ENCODE data around the gene PTPRE. TPM values are rescaled to one million over a fixed set of nuclear protein-coding genes. Genes with fewer than 3 reads are reported as not detected.

PTPRE gene
- total RNA-seq, 1 donor from 2014 or later: 2.6 TPM

DNA sequence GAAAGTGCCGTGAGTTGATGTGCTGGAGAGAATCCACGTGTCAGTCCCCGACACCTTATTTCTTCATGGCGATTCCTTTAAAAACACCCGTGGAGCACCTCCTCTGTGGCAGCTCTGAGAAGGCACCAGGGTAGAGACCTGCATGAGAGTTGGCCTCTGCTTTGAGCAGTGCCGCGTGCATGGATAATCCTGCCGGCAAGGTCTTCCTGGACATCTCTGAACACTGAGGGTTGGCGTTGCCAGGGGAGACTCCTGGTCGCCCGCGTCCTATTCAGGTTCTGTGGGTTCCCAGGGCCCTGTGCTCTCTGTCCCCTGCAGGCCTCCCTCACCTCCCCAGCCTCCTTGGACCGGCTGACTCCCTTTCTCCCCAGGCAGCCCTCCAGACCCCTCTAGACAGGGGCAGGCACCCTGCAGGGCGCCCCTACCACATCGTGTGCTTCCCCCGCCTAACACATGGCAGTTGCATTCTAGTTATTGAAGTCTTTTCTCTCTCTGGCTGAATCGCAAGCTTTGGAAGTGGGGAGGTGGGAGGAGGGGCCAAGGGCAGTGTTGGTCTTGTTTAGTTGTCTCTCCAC is 123.7 kb downstream of the PTPRE start:
- Mint-ChIP-seq H3K27ac (no peak overlapping the region), H3K36me3 (no peaks in the 10 kb centered on the region), H3K27me3 (ENCODE audit: low read depth) (peaks cover 1% of the 10 kb centered on the region), H3K4me1 (peaks cover 7% of the 10 kb centered on the region), H3K4me3 (no peak overlapping the region), H3K9me3 (no peaks in the 10 kb centered on the region)
- TF ChIP-seq, protein P1, sequence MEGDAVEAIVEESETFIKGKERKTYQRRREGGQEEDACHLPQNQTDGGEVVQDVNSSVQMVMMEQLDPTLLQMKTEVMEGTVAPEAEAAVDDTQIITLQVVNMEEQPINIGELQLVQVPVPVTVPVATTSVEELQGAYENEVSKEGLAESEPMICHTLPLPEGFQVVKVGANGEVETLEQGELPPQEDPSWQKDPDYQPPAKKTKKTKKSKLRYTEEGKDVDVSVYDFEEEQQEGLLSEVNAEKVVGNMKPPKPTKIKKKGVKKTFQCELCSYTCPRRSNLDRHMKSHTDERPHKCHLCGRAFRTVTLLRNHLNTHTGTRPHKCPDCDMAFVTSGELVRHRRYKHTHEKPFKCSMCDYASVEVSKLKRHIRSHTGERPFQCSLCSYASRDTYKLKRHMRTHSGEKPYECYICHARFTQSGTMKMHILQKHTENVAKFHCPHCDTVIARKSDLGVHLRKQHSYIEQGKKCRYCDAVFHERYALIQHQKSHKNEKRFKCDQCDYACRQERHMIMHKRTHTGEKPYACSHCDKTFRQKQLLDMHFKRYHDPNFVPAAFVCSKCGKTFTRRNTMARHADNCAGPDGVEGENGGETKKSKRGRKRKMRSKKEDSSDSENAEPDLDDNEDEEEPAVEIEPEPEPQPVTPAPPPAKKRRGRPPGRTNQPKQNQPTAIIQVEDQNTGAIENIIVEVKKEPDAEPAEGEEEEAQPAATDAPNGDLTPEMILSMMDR (IDR thresholded peaks at IDR 0.05; ENCODE audit: unreplicated experiment): no peak
- no peak for DNase-seq (ENCODE audit: low spot score in 2 of 2, unreplicated experiment in 2 of 2)

DNA sequence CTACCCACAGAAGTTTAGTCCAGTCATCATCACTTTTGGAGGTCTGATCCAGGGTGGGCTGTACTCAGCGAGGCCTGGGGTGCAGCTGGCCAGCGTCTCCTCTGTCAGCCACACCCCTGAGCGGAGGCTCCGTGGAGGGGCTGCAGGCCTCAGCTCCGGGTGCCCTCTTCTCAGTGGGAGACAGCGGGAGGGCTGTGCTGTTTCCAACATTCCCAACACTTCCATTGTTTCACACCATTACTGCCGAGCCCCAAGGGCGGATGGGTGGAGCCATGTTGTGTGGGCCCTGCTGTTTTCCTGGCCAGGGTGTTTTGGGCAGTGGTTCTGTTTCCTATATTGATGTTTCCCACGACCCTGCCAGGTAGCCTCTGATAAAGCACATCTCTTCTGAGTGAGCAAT is 124.3 kb downstream of the PTPRE start:
- no peak for DNase-seq (ENCODE audit: low spot score in 2 of 2, unreplicated experiment in 2 of 2)
- peaks cover 5% of the 10 kb centered on the region for H3K27me3 Mint-ChIP-seq (ENCODE audit: low read depth)
- TF ChIP-seq, protein P1 (IDR thresholded peaks at IDR 0.05; ENCODE audit: unreplicated experiment): no peak
- no peaks in the 10 kb centered on the region for H3K9me3 Mint-ChIP-seq
- H3K36me3 Mint-ChIP-seq: no peaks in the 10 kb centered on the region
- peaks cover 5% of the 10 kb centered on the region for H3K4me1 Mint-ChIP-seq
- H3K4me3 Mint-ChIP-seq: no peak overlapping the region
- no peak overlapping the region for H3K27ac Mint-ChIP-seq

DNA sequence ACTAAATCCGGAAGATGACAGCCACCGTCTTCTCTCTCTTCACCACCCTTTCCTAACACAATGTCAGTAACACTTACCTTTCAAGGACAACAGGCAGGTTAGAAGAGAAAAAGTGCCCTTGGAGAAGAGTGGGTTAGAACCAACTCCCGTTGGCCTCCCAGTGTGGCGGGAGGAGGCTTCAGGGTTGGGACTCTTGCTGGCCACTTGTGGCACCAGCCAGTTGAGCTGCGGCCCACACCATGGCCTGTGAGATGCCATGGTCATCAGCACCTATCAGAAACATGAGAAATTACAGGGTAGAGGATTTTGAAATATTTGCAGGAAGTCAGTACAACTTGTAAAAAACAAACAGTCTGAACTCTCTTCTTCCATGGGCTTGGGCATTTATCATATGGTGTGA is 125.6 kb downstream of the PTPRE start:
- Mint-ChIP-seq H3K27ac (no peak overlapping the region), H3K36me3 (no peaks in the 10 kb centered on the region), H3K9me3 (no peaks in the 10 kb centered on the region), H3K4me3 (no peak overlapping the region), H3K4me1 (no peaks in the 10 kb centered on the region), H3K27me3 (ENCODE audit: low read depth) (peaks cover 9% of the 10 kb centered on the region)
- no peak for DNase-seq (ENCODE audit: low spot score in 2 of 2, unreplicated experiment in 2 of 2)
- TF ChIP-seq, protein P1 (IDR thresholded peaks at IDR 0.05; ENCODE audit: unreplicated experiment): no peak

DNA sequence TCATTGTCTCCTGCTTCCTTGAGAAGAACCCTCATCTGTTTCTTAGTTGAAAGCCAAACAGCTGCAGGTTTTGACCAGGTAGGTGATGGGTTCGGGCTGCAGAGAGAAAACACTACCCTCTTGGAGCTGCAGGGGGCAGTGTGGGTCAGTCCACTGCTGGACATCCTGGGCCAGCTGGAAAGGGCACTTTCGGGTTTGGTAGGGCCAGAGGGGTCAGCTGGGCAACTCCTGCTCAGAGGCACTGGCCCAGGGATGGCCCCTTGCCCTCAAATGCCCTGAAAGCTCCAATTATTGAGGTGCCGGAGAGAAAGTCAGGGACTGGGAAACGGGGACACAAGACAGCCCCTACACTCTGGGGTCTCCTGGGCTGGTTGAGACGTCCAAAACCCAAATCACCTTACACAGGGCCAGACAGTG is 128.7 kb downstream of the PTPRE start:
- DNase-seq (ENCODE audit: low spot score in 2 of 2, unreplicated experiment in 2 of 2): no peak
- no peak overlapping the region for H3K4me3 Mint-ChIP-seq
- H3K27ac Mint-ChIP-seq: no peak overlapping the region
- H3K36me3 Mint-ChIP-seq: no peaks in the 10 kb centered on the region
- peaks cover 15% of the 10 kb centered on the region for H3K27me3 Mint-ChIP-seq (ENCODE audit: low read depth)
- TF ChIP-seq, protein P1 (IDR thresholded peaks at IDR 0.05; ENCODE audit: unreplicated experiment): peak; percentile 41
- H3K4me1 Mint-ChIP-seq: no peaks in the 10 kb centered on the region
- H3K9me3 Mint-ChIP-seq: no peaks in the 10 kb centered on the region

DNA sequence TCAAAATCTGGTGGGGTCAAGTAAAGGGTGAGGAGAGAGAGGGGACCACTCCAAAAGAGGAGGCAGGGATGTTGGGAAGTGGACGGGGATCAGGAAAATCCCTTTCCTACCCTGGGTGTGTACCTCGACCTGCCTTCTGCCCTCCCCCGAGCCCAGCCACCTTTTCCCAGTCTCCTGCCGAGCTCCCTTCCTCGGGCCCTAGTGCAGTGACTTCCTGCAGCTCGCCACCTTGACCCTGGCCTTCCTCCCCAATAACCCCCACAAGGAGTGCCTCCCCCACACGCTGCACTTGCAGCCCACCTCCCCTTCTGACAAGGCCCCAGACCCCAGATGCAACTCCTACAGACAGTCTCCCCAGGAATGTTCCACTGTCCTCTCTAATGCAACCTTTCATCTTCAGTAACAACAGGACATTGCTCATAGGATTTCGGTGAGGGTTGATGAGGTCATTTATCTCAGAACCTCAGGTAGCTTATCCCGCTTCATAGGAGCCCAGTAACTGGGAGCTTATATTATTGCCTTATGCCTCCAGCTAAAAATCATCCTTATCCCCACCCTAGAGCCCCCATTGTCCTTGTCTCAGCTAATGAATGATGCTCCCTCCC is 129.2 kb downstream of the PTPRE start:
- no peak overlapping the region for H3K27ac Mint-ChIP-seq
- H3K4me1 Mint-ChIP-seq: no peaks in the 10 kb centered on the region
- H3K9me3 Mint-ChIP-seq: no peaks in the 10 kb centered on the region
- H3K36me3 Mint-ChIP-seq: no peaks in the 10 kb centered on the region
- DNase-seq (ENCODE audit: low spot score in 2 of 2, unreplicated experiment in 2 of 2): no peak
- H3K4me3 Mint-ChIP-seq: no peak overlapping the region
- H3K27me3 Mint-ChIP-seq (ENCODE audit: low read depth): peaks cover 15% of the 10 kb centered on the region
- TF ChIP-seq, protein P1 (IDR thresholded peaks at IDR 0.05; ENCODE audit: unreplicated experiment): no peak

Measured in mesothelial cell of epicardium (in vitro differentiated cells).